HCT116 (cell line): Measurements from ENCODE around the gene PRSS27. TPM values are rescaled to one million over a fixed set of nuclear protein-coding genes. Genes with fewer than 3 reads are reported as not detected.

Experiments used
- ATAC-seq: fragments of 200-7000 bp; cut with Tn5 transposase; 2 replicates; pipeline ENCODE4 v1.9.1; 2020; ENCODE audit warnings: mild to moderate bottlenecking, moderate library complexity
- BruUV-seq: library from RNA; stranded (reverse); fragments of 400-500 nt; replicated peaks from 2 replicates; lab custom pipeline; 2021; lab: Mats Ljungman, UMichigan
- CTCF ChIA-PET: fragments of 300-600 bp; sonication (Branson Sonifier 250); formaldehyde crosslinking; loops from one replicate; lab custom pipeline; 2021; ENCODE audit warnings: antibody characterized with exemption; lab: Charles Lee
- POLR2A ChIA-PET: fragments of 300-600, 350-600 bp; sonication (Branson Sonifier 250); formaldehyde crosslinking; loops from one replicate; lab custom pipeline; 2021; ENCODE audit warnings: antibody characterized with exemption; lab: Charles Lee
- RAD21 ChIA-PET, 2 experiments: fragments of 300-600 bp; sonication (Branson Sonifier 250); formaldehyde crosslinking; loops; one replicate each; lab custom pipeline; 2023; ENCODE audit warnings: low total read pairs in 2 of 2; ENCODE audit not compliant: uncharacterized antibody in 2 of 2, unreplicated experiment in 2 of 2, low non-redundant PET in 1 of 2; lab: Charles Lee
- DNase-seq: peaks from one replicate; pipeline ENCODE4 v3.0.0-alpha.2; 2010; ENCODE audit warnings: low read depth, low spot score
- H2AFZ ChIP-seq: fragments of 200-600 bp; shearing (Covaris generic), sonication (generic); 2 replicates; pipeline ENCODE4 v1.6.1; 2017; ENCODE audit warnings: low read depth, mixed run types, mixed read lengths, antibody characterized with exemption, low read length; ENCODE audit not compliant: poor library complexity, severe bottlenecking
- H3K27ac ChIP-seq: 2 replicates; pipeline ENCODE4 v1.5.1; 2012; ENCODE audit warnings: low read depth, low read length
- H3K27me3 ChIP-seq: fragments of 200-600 bp; sonication (generic); 2 replicates; pipeline ENCODE4 v1.6.1; 2016; ENCODE audit warnings: mixed run types, low read length, mixed read lengths; ENCODE audit not compliant: insufficient read depth
- H3K36me3 ChIP-seq, 2 experiments: fragments of 200-500 bp in 1 of 2; fragments of 200-600 bp in 1 of 2; sonication (Bioruptor generic) in 1 of 2; sonication (generic) in 1 of 2; 2 replicates each; pipeline versions ENCODE4 v1.5.1 to v1.6.1; 2014 to 2016; ENCODE audit warnings: low read length in 2 of 2, inconsistent platforms in 1 of 2, mixed read lengths in 1 of 2, mixed run types in 1 of 2; ENCODE audit not compliant: insufficient read depth in 2 of 2, control insufficient read depth in 1 of 2
- H3K4me1 ChIP-seq, 2 experiments: fragments of 200-600 bp in 1 of 2; sonication (generic) in 1 of 2; 2 replicates each; pipeline versions ENCODE4 v1.5.1 to v1.6.1; 2012 to 2017; ENCODE audit warnings: low read length in 2 of 2, inconsistent platforms in 1 of 2, mild to moderate bottlenecking in 1 of 2, mixed read lengths in 1 of 2, mixed run types in 1 of 2, moderate library complexity in 1 of 2; ENCODE audit not compliant: insufficient read depth in 2 of 2, control insufficient read depth in 1 of 2
- H3K4me2 ChIP-seq: fragments of 200-600 bp; sonication (generic); 2 replicates; pipeline ENCODE4 v1.6.1; 2017; ENCODE audit warnings: mixed run types, low read length, mixed read lengths
- H3K4me3 ChIP-seq, 2 experiments: fragments of 200-600 bp in 1 of 2; sonication (generic) in 1 of 2; replicated peaks in 1 of 2; 2 replicates each; pipeline ENCODE4 v1.5.1; 2011 to 2016; ENCODE audit warnings: low read length in 2 of 2, control low read depth in 1 of 2, low read depth in 1 of 2, mild to moderate bottlenecking in 1 of 2, mixed read lengths in 1 of 2, mixed run types in 1 of 2
- H3K79me2 ChIP-seq: fragments of 200-600 bp; sonication (generic); 2 replicates; pipeline ENCODE4 v1.6.1; 2017; ENCODE audit warnings: mild to moderate bottlenecking, mixed run types, low read length, moderate library complexity, mixed read lengths; ENCODE audit not compliant: insufficient read depth
- H3K9ac ChIP-seq: fragments of 200-600 bp; sonication (generic); 2 replicates; pipeline ENCODE4 v1.6.1; 2016; ENCODE audit warnings: low read length, mixed read lengths
- H3K9me2 ChIP-seq: fragments of 200-600 bp; sonication (generic), shearing (Covaris generic); 2 replicates; pipeline ENCODE4 v1.6.1; 2017; ENCODE audit warnings: mixed run types, mild to moderate bottlenecking, moderate library complexity; ENCODE audit not compliant: insufficient read depth
- H3K9me3 ChIP-seq, 2 experiments: fragments of 200-500 bp in 1 of 2; fragments of 200-600 bp in 1 of 2; sonication (Bioruptor generic) in 1 of 2; sonication (generic) in 1 of 2; 2 replicates each; pipeline ENCODE4 v1.6.1; 2014 to 2017; ENCODE audit warnings: low read length in 2 of 2, mixed read lengths in 2 of 2, inconsistent platforms in 1 of 2, low read depth in 1 of 2, mild to moderate bottlenecking in 1 of 2, mixed run types in 1 of 2, moderate library complexity in 1 of 2; ENCODE audit not compliant: control insufficient read depth in 1 of 2, insufficient read depth in 1 of 2
- H4K20me1 ChIP-seq: fragments of 200-600 bp; sonication (generic), shearing (Covaris generic); 2 replicates; pipeline ENCODE4 v1.6.1; 2017; ENCODE audit warnings: mixed run types, mild to moderate bottlenecking, moderate library complexity; ENCODE audit not compliant: insufficient read depth
- ATF3 ChIP-seq: IDR thresholded peaks from 2 replicates; pipeline ENCODE4 v1.6.1; 2012
- CBX3 ChIP-seq: IDR thresholded peaks from 2 replicates; pipeline ENCODE4 v1.6.1; 2012; ENCODE audit warnings: low read depth
- CEBPB ChIP-seq: IDR thresholded peaks from 2 replicates; pipeline ENCODE4 v1.6.1; 2012; ENCODE audit warnings: low read depth
- CTCF ChIP-seq, 3 experiments: fragments of 200-600 bp in 1 of 3; sonication (generic) in 1 of 3; IDR thresholded peaks in 2 of 3; conservative IDR thresholded peaks in 1 of 3; 2 replicates each; pipeline ENCODE4 v1.5.1; 2012 to 2017; ENCODE audit warnings: low read depth in 2 of 3, low read length in 2 of 3, antibody characterized with exemption in 1 of 3, borderline replicate concordance in 1 of 3, control low read depth in 1 of 3, mild to moderate bottlenecking in 1 of 3, mixed read lengths in 1 of 3, mixed run types in 1 of 3, moderate library complexity in 1 of 3; ENCODE audit not compliant: insufficient read depth in 1 of 3
- ELF1 ChIP-seq: IDR thresholded peaks from 2 replicates; pipeline ENCODE4 v1.6.1; 2012; ENCODE audit warnings: low read depth, borderline replicate concordance
- EZH2 ChIP-seq: fragments of 200-600 bp; sonication (generic); IDR thresholded peaks from 2 replicates; pipeline ENCODE4 v1.6.1; 2017; ENCODE audit warnings: antibody characterized with exemption, mixed run types
- EZH2phosphoT487 ChIP-seq: fragments of 200-600 bp; IDR thresholded peaks from 2 replicates; pipeline ENCODE4 v1.6.1; 2018; ENCODE audit warnings: antibody characterized with exemption, borderline replicate concordance
- FOSL1 ChIP-seq: IDR thresholded peaks from 2 replicates; pipeline ENCODE4 v1.6.1; 2012; ENCODE audit warnings: low read depth
- JUND ChIP-seq: IDR thresholded peaks from 2 replicates; pipeline ENCODE4 v1.6.1; 2012
- POLR2A ChIP-seq: IDR thresholded peaks from 2 replicates; pipeline ENCODE4 v1.7.0; 2011; ENCODE audit warnings: borderline replicate concordance; ENCODE audit not compliant: insufficient read depth, insufficient read length; ENCODE audit errors: extremely low read depth
- POLR2AphosphoS5 ChIP-seq: IDR thresholded peaks from 2 replicates; pipeline ENCODE4 v1.6.1; 2011; ENCODE audit warnings: mild to moderate bottlenecking, low read depth, low read length, moderate library complexity
- SIN3A ChIP-seq: IDR thresholded peaks from 2 replicates; pipeline ENCODE4 v1.6.1; 2012; ENCODE audit warnings: low read depth
- SP1 ChIP-seq: IDR thresholded peaks from 2 replicates; pipeline ENCODE4 v1.6.1; 2012; ENCODE audit warnings: low read depth
- SRF ChIP-seq: IDR thresholded peaks from 2 replicates; pipeline ENCODE4 v1.6.1; 2012; ENCODE audit warnings: low read depth
- TCF7L2 ChIP-seq: IDR thresholded peaks from 2 replicates; pipeline ENCODE4 v1.7.0; 2011; ENCODE audit warnings: borderline replicate concordance, inconsistent platforms; ENCODE audit not compliant: insufficient read depth, insufficient read length; ENCODE audit errors: extremely low read depth
- YY1 ChIP-seq: IDR thresholded peaks from 2 replicates; pipeline ENCODE4 v1.6.1; 2011; ENCODE audit warnings: low read length, low read depth, moderate library complexity, mild to moderate bottlenecking; ENCODE audit not compliant: insufficient replicate concordance; ENCODE audit errors: extremely low read depth
- ZBTB33 ChIP-seq: IDR thresholded peaks from 2 replicates; pipeline ENCODE4 v1.6.1; 2011; ENCODE audit warnings: mild to moderate bottlenecking, low read length, moderate library complexity; ENCODE audit not compliant: insufficient replicate concordance; ENCODE audit errors: extremely low read depth
- ZNF274 ChIP-seq: fragments of 200-500 bp; sonication (Bioruptor generic); IDR thresholded peaks from 2 replicates; pipeline ENCODE4 v1.6.1; 2014; ENCODE audit warnings: mild to moderate bottlenecking, low read depth, low read length, inconsistent platforms
- intact Hi-C: fragments of 100-400 bp; cut with micrococcal nuclease; formaldehyde crosslinking; loops from 2 replicates; pipeline ENCODE4 v1.10.0; 2022
- total RNA-seq: library from RNA; stranded (reverse); gene quantifications from one replicate; pipeline ENCODE4 v1.2.1, GENCODE V29; 2021; ENCODE audit not compliant: unreplicated experiment

Gene PRSS27
- total RNA-seq, 1 experiment from 2014 or later, result 3.3 TPM

DNA sequence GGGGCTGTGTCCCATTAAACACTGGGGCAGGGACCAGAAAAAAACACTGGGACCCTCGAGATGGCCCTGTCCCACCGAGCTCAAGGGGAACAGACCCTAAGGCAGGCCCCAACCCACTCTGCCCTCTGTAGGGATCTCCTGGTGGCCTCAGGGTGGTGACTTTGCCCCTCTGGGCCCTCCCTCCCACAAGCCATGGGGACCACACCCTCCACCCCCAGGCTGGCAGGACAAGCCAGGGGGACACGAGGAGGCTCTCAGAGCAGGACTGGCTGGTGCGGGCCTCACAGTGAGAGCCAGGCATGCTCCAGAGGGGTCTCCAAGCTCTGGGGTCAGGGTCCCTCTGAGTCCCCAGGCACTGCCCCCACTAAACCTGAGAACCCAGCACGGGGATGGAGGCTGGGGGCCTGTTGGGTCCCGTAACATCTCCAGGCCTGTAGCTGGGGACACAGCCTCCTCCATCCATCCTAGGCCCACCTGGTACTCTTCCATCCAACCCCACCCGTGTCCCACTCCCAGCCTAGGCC lies 17.9 kb upstream of the PRSS27 start:
- Histone ChIP-seq H3K9me3 (no peaks in the 10 kb centered on the region), H3K9ac (no peak overlapping the region), H3K27me3 (no peaks in the 10 kb centered on the region), H3K4me3 (no peak overlapping the region), H3K36me3 (no peaks in the 10 kb centered on the region), H3K4me2 (no peak overlapping the region), H2AFZ (no peak overlapping the region), H3K4me1 (peaks cover 0 to 14% of the 10 kb centered on the region in 2 experiments; a peak in 3 of 4 replicates), H3K79me2 (no peaks in the 10 kb centered on the region), H3K9me2 (no peaks in the 10 kb centered on the region), H3K27ac (no peak overlapping the region), H4K20me1 (no peaks in the 10 kb centered on the region)
- intact Hi-C loops, result no loop called here
- DNase-seq (no peak), ATAC-seq (no peak)
- ChIA-PET POLR2A (no interaction called here), RAD21 (no interaction called here), CTCF (no interaction called here)
- TF ChIP-seq POLR2AphosphoS5 (no peak), EZH2phosphoT487 (no peak), CBX3 (no peak), ZNF274 (no peak), POLR2A (no peak), SRF (no peak), ZBTB33 (no peak), SIN3A (no peak), FOSL1 (no peak), SP1 (no peak), TCF7L2 (no peak), JUND (no peak), ATF3 (no peak), EZH2 (no peak), CEBPB (no peak), YY1 (no peak), CTCF (IDR thresholded peaks at IDR 0.05 in 2 of 3, conservative IDR thresholded peaks at IDR 0.05 in 1 of 3; ENCODE audit: borderline replicate concordance in 1 of 3, insufficient read depth in 1 of 3, low read depth in 2 of 3, low read length in 2 of 3) (no peak), ELF1 (no peak)
- BruUV-seq, result no TSS peak
